ENCODE measurements around the gene THOP1. TPM values are rescaled to one million over a fixed set of nuclear protein-coding genes. Genes with fewer than 3 reads are reported as not detected.

THOP1 gene
- total RNA-seq, 1 experiment from 2014 or later, result 221 TPM

- no peak overlapping the region for H2AFZ ChIP-seq (ENCODE audit: low read length)
- no peaks in the 10 kb centered on the region for H3K9me2 ChIP-seq (replicated peaks; ENCODE audit: low read length)
- no peak overlapping the region for H3K4me2 ChIP-seq (ENCODE audit: low read length)
- BruUV-seq (replicated peaks), result no TSS peak
- no peak for TF ChIP-seq EZH2phosphoT487 (IDR thresholded peaks at IDR 0.05; ENCODE audit: borderline replicate concordance, low read length)
- TF ChIP-seq EZH2 (IDR thresholded peaks at IDR 0.05; ENCODE audit: low read length, unreplicated experiment), result no peak
- TF ChIP-seq CTCF (conservative IDR thresholded peaks at IDR 0.05; ENCODE audit: low read depth, low read length), result no peak
- intact Hi-C loops (cut with micrococcal nuclease), result no loop called here
- ATAC-seq, result no peak
- POLR2A ChIA-PET (ENCODE audit: unreplicated experiment), result no interaction called here
- H4K20me1 ChIP-seq (ENCODE audit: low read length), result no peaks in the 10 kb centered on the region
- no peaks in the 10 kb centered on the region for H3F3A ChIP-seq (ENCODE audit: low read length, unreplicated experiment)
- H3K4me3 ChIP-seq (ENCODE audit: low read length), result no peak overlapping the region
- no peak overlapping the region for H3K27ac ChIP-seq (ENCODE audit: low read length)
- CTCF ChIA-PET, result no interaction called here
- H3K36me3 ChIP-seq (ENCODE audit: low read depth, low read length), result peaks cover 51% of the 10 kb centered on the region
- H3K9ac ChIP-seq (ENCODE audit: low read length), result no peak overlapping the region
- DNase-seq, result no peak
- H3K79me2 ChIP-seq (ENCODE audit: low read length), result no peaks in the 10 kb centered on the region
- no peaks in the 10 kb centered on the region for H3K4me1 ChIP-seq (ENCODE audit: insufficient read depth, low read length)
- no peaks in the 10 kb centered on the region for H3K27me3 ChIP-seq (ENCODE audit: low read length)
- H3K9me3 ChIP-seq (ENCODE audit: low read length), result peaks cover 41% of the 10 kb centered on the region
Observed at GRCh38 chr19:2854849-2855248, 69.5 kb downstream of the THOP1 start.

GRCh38 chr19:2856457-2857050 lies 71.3 kb downstream of the THOP1 start:
- ChIA-PET POLR2A (ENCODE audit: unreplicated experiment) (no interaction called here), CTCF (no interaction called here)
- intact Hi-C loops (cut with micrococcal nuclease), result no loop called here
- Histone ChIP-seq H3K4me1 (ENCODE audit: insufficient read depth, low read length) (no peaks in the 10 kb centered on the region), H3K9me2 (replicated peaks; ENCODE audit: low read length) (no peaks in the 10 kb centered on the region), H2AFZ (ENCODE audit: low read length) (no peak overlapping the region), H3K27ac (ENCODE audit: low read length) (no peak overlapping the region), H3K9me3 (ENCODE audit: low read length) (peaks cover 33% of the 10 kb centered on the region), H4K20me1 (ENCODE audit: low read length) (no peaks in the 10 kb centered on the region), H3K79me2 (ENCODE audit: low read length) (no peaks in the 10 kb centered on the region), H3K4me3 (ENCODE audit: low read length) (no peak overlapping the region), H3K4me2 (ENCODE audit: low read length) (no peak overlapping the region), H3K36me3 (ENCODE audit: low read depth, low read length) (peaks cover 37% of the 10 kb centered on the region), H3F3A (ENCODE audit: low read length, unreplicated experiment) (no peaks in the 10 kb centered on the region), H3K9ac (ENCODE audit: low read length) (no peak overlapping the region), H3K27me3 (ENCODE audit: low read length) (no peaks in the 10 kb centered on the region)
- BruUV-seq (replicated peaks), result no TSS peak
- ATAC-seq (no peak), DNase-seq (no peak)
- TF ChIP-seq EZH2 (IDR thresholded peaks at IDR 0.05; ENCODE audit: low read length, unreplicated experiment) (no peak), CTCF (conservative IDR thresholded peaks at IDR 0.05; ENCODE audit: low read depth, low read length) (no peak), EZH2phosphoT487 (IDR thresholded peaks at IDR 0.05; ENCODE audit: borderline replicate concordance, low read length) (no peak)

- POLR2A ChIA-PET (ENCODE audit: unreplicated experiment), result no interaction called here
- CTCF ChIA-PET, result no interaction called here
- Histone ChIP-seq H3F3A (ENCODE audit: low read length, unreplicated experiment) (no peaks in the 10 kb centered on the region), H3K9me3 (ENCODE audit: low read length) (peaks cover 14% of the 10 kb centered on the region), H3K9me2 (replicated peaks; ENCODE audit: low read length) (no peaks in the 10 kb centered on the region), H3K27ac (ENCODE audit: low read length) (no peak overlapping the region), H3K4me2 (ENCODE audit: low read length) (no peak overlapping the region), H3K27me3 (ENCODE audit: low read length) (no peaks in the 10 kb centered on the region), H3K9ac (ENCODE audit: low read length) (no peak overlapping the region), H3K4me1 (ENCODE audit: insufficient read depth, low read length) (no peaks in the 10 kb centered on the region), H3K36me3 (ENCODE audit: low read depth, low read length) (peaks cover 14% of the 10 kb centered on the region), H3K4me3 (ENCODE audit: low read length) (no peak overlapping the region), H3K79me2 (ENCODE audit: low read length) (no peaks in the 10 kb centered on the region), H2AFZ (ENCODE audit: low read length) (no peak overlapping the region), H4K20me1 (ENCODE audit: low read length) (no peaks in the 10 kb centered on the region)
- intact Hi-C loops (cut with micrococcal nuclease), result no loop called here
- no peak for DNase-seq
- ATAC-seq, result no peak
- no TSS peak for BruUV-seq (replicated peaks)
- TF ChIP-seq EZH2phosphoT487 (IDR thresholded peaks at IDR 0.05; ENCODE audit: borderline replicate concordance, low read length), result no peak
- TF ChIP-seq EZH2 (IDR thresholded peaks at IDR 0.05; ENCODE audit: low read length, unreplicated experiment), result no peak
Observed at GRCh38 chr19:2858864-2859263, 73.6 kb downstream of the THOP1 start.
